Stimulated activated CD8-positive, alpha-beta memory T cell treated with anti-CD3 and anti-CD28 coated beads, Interleukin-4, amount 100 ng/mL, for 24 hours (primary cell): ENCODE results near the gene ZDHHC4.
A peak's percentile ranks its signal among the peaks of the same experiment; 100 is the strongest.

ENCODE experiments used
- DNase-seq: peaks from one replicate; pipeline ENCODE4 v3.0.0-alpha.2; 2020; ENCODE audit warnings: low read depth

The ZDHHC4 gene

DNA sequence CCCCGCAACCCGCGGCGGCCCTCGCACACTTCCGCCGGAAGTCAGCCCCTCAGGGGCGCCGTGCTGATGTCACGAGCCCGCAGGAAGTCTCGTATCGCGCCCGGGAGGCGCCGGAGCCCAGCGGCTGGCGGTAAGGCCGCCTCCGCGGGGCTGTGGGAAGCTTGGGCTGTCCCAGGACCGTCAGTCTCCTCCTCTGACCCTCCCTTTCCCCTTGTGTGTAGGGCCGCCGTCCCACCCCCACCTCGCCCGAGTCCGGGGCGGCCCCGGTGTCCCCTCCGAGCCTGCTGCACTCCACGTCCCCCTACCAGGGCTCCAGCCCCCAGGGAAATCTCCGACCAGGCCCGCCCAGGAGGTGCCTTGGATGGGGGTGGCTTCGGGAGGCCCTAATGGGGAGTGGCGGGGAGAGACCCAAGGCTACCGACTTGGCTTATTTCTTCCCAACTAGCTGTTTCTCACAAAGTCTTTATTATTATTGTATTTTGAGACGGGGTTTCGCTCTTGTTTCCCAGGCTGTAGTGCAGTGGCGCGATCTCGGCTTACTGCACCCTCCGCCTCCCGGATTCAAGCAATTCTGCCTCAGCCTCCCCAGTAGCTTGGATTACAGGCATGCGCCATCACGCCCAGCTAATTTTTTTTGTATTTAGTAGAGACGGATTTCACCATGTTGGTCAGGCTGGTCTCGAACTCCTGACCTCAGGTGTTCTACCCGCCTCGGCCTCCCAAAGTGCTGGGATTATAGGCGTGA lies at the start of gene ZDHHC4:
Gene ZDHHC4 (plus strand): TSS at position 86 of the 745 bp plus-strand sequence. CDS start 3,108 bp downstream, outside the sequence.
- peak; percentile 86 for DNase-seq

DNA sequence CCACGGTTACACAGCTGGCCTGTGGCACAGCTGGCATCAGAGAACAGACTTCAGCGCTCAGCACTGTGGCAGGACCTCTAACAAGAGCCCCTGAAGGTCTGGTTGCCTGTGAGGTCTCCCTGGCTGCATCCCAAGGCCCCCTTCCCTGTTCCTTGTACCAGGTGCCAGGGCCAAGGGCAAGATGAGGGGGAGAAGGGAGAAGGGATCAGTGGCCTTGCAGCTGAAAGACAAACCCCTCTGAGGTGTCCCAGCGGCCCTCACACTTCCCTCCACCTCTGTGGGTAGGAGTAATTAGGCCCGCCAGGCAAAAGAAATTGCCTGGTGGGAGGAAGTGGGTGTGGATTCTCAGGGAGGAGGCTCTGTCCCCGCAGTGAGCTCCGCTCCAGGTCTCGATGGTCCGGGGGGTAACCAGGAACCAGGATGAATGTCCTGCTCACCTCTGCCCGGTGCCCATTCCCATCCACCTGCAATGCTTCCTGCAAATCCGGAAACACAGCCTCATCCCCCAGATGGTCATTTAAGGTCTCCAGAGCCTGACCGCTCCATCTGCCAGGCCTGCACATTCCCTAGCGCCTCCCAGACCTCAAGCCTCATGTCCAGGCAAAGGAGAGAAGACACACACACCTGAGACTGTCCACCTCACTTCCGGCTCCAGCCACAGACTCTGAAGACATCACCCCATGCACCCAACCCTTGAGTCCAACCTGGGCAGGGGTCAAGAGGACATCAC lies 48.7 kb upstream of the ZDHHC4 start:
- DNase-seq = no peak

DNA sequence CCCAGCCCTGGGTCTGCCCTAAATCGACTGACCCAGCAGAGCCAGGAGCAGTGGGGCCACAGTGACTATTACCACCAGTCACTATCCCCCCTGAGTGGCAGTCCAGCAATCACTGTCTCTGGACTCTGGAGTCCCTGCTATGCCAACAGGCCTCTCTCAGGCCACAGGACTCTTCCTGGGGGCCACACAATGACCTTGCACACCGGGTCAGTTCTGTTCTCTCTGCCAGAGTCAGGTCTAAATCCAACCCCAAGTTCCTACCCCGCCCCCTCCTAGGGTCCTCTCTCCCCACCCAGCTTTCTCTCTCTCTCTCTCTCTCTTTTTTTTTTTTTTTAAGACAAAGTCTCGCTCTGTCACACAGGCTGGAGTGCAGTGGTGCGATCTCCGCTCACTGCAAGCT lies 47.6 kb upstream of the ZDHHC4 start:
- no peak for DNase-seq

DNA sequence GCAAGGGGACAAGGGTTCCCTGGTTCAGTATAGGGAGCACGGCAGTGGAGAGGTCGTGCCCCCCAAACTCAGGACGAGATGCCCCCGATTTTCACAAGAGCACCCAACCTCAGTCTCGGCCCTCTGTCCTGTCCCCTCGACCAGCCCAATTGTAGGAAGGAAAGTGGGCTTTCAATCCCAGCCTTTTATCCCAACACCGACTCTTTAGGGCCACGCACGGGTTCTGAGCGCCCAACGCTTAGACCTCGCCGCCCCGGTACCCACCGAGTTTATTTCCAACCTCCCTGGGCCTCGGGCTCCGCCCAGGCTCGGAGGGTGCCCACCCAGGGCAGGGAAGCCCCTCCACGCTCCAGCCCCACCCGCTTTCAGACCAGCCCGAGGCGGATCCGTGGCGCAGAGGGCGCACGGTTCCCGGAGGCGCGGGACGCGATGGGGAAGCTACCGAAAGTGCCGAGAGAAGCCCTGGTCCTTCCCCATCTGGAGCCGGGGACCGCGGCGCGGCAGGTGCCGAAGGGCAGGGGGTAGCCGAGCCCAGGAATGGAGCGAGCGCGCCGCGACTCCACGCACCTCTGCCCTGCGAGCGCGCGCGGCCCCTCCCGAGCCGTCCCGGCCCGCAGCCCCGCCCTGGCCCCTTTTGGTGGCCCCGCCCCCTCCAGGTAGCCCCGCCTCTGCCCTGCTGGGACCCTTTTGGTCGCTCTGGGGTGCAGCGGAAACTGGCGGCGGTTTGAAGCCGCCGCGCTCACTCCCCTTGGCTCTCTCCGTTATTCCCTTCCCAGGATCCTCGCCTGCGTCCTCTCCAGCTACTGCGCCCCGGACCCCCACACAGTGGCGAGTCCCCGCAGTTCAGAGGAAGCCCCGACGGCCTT lies 46.4 kb upstream of the ZDHHC4 start:
- peak; percentile 63 for DNase-seq

DNA sequence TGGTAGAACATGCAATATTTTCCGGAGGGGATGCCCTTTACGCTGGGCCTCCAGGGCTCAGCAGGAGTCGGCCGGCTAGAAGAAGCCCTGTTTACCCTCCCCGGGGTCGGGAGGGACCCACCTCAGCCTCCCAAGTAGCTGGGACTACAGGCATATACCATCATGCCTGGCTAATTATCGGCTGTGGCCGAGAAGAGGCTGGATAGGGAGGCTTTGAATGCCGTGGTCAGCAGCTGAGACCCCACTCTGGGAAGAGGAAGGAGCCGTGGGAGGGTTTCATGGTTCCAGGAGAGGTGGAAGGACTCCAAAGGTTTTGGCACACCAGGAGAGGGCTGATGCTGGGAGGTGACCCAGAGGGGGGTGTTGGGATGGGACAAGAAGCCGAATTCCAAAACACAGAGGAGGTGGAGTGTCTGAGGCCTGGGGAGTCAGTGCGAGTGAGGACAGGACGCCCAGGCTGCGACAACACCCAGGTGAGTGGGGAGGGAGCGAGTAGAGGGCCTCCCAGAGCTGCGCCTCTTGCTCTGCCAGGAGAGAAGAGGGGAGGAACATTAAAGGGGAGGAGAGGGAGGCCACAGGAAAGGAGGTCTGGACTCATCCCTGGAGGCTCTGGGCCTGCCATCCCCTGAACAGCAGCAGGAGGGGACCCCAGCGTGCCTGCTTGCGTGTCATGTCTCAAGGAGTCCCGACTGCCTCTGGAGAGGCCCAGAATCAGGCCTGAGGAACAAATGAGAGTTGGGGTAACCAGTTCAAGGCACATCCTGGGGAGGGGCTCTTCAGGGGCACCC lies 45.6 kb upstream of the ZDHHC4 start:
- no peak for DNase-seq

DNA sequence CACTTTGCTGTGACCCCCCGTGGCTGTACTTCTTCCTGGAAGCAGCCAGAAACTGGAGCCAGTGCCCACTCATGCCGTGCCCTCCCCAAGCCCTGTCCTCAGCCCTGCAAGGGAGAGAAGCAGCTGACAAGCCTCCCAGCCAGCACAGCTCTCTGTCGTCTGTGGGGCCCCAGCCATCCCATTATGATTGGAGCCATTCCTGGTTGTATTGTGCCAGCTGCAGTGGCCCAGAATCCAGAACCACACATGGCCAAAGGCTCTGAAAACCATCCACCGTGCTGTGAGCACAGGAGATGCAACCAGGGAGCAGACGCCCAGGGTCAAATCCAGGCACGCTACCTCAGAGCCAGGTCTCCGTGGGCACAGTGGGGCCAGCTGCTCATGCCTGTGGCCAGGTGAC lies 44.7 kb upstream of the ZDHHC4 start:
- DNase-seq = no peak

DNA sequence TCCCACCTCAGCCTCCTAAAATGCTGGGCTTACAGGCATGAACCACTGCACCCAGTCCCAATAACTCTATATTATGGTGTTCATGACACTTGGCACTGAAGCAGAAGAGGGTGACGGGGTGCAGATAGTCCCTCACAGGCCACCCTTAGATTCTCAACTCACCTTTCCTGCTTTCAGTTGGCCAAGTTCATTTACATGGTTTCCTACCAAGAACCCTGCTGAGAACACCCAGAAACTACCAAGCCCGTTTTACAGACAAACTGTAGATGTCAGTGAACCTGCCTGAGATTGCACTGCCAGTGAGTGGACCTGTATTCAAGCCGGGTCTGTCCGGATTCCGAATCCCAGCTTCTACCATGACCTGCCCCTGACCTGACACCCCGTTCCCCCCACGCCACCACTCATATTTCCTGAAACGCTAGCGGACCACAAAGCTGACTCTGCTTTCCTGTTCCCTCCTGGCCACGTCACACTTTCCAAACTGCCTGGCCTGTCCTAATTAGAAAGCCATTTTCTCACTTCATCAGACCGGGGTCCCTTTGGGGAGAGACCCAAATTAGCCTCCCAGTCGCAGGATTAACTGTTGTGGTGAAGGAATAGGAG lies 43.3 kb upstream of the ZDHHC4 start:
- DNase-seq = peak; percentile 18

DNA sequence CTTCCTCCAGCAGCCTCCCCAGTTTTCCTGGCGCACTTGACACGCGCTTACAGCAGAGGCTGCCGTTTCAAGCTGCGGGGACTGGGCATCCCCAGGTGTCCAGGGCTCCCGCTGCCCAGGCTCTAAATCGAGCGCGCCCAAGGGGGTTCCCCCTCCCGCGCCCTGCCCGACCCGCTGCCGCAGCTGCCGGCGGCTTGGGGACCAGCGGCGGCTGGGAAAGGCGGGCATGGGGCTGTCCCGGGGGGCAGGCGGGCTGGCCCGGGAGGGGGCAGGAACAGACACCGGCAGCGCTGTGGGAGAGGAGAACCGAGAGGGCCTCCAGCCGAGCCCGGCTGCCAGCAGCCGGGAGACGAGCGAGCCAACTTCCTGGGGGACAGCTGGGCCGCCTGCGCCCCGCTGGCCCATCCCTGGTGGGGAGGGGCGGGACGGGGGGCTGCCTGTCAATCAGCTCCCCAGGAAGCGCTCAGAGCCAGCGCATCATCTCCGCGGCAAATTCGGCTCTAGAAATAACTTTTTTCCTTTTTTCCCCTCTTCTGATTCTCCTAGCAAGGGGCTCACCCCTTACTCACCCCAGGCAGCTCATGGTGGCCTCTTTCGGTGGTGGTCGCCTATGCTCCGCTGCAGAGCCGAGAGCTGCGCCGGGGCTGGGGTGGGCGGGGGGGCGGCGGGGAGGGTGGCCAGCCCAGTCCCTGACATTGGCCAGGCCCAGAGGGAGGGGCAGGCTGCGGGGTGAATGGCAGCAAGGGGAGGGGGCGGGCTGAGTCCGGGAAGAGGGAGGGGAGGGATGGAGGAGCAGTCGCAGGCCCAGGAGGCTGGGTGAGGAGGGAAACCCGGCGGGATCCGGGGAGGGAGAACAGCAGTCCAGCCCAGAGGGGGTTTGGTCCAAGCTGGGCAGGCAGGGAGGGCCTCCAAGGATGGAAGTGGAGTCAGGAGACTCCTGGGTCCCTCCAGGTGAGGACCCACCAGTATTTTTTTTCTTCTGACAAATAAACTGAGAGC lies 40.7 kb upstream of the ZDHHC4 start:
- DNase-seq = no peak

DNA sequence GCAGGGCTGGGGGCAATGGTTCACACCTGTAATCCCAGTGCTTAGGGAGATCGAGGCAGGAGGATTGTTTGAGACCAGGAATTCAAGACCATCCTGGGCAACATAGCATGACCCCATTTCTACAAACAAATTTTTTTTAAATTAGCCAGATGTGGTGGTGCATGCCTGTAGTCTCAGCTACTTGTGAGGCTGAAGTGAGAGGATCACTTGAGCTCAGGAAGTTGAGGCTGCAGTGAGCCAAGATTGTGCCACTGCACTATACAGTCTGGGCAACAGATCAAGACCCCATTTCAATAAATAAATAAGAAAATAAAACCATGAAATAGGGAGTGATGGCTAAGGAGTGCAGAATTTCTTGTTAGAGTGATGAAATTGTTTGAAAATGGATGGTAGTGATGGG lies 34.9 kb upstream of the ZDHHC4 start:
- DNase-seq = no peak

DNA sequence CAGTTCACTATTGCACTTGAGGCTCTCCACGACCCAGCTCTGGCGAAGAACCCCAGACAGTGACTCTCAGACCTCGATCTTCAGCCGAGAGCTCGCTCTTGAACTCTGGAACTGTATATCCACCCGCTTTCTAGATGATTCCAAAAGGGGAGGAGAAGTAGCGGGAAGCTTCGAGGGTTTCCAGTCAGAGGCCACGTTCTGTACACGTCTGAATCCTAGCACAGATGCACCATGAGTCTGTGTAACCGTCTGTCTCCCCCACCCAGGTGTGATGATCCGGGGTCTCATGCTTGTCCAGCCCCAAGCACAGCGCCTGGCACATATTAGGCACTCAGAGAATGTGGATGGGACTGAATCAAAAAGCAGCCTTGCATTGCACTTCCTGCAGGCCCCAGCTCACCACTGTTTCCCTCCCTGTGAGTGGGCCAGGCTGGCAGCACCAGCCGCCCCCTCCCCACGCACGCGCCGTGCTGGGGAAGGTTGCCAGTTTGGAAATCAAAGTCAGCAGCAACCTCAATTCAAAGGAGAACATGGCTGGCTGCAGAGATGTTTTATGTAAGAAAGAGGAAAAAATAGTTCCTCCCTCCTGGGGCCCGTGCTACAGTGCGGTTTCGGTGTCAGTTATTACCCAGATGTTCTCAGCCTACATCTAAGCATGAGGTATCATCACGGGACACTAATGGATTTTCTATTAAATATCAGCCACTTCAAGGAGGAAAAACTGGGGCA lies 31.7 kb upstream of the ZDHHC4 start:
- no peak for DNase-seq

DNA sequence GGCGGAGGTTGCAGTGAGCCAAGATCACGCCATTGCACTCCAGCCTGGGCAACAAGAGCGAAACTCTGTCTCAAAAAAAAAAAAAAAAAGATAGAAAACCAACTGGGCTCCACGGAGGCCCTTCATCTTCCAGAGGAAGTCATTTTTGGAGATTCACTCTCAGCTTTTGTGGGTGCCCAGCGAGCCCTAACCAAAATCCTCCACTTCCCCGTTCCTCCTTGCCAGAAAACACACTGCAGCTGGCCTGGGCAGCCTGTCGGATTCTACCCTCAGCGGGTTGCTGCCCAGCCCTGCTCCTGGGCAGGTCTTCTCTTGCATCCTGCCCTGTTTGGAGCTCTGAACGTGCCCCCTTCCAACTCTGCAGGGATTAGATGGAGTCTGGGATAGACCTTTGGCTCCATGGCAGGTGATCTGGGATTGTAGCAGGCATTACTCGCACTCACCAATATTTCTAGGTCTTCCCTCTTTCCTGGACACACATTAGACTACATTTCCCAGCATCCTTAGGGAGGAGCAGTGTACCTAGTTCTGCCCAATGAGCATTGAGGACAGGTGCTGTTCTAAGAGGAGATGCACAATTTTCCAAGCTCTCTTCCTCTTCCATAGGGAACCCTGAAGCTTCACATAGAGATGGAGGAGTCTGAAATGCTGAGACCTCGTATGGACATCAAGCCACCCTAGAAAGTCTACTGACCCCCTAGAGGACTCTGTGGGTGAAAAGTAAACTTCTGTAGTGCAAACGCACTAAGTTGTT lies 30.6 kb upstream of the ZDHHC4 start:
- no peak for DNase-seq

DNA sequence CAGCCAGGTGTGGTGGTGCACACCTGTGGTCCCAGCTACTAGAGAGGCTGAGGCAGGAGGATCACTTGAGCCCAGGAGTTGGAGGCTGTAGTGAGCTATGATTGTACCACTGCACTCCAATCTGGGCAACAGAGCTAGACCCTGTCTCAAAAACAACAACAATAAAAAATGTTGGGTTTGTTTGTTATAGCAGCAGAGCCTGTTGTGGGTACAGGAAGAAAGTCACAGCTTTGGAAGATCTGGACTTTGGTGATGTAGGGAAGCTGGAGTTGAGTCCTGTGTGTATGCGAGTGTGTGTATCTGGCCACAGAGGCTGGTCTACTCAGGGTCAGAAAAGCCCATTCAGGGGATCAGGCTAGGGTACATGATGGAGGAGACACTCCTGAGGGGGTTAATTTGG lies 29.9 kb upstream of the ZDHHC4 start:
- no peak for DNase-seq

DNA sequence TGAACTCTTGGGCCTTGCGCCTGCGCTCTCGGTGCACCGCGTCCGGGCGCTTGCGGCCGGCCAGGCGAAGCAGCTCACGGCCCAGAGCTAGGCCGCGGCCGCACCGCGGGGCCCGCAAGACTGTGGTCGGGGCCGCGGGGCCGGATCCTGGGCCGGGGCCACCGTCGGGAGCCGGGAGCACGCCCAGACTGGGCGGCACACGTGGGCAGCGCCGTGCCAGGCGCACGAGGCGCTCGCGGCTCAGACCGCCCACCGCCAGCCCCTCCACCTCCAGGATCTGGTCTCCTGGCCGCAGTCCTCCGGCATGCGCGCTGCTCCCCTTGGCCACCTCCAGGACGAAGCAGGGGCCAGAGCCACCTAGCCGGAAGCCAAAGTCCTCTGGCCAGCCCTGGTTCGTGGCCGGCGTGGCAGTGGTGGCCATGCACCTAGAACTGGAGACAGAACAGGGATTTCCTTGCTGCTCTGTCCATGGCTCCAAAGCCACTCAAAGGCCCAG lies 26.2 kb upstream of the ZDHHC4 start, which contains the start of gene GRID2IP:
Gene GRID2IP (minus strand): TSS at position 446 of the 496 bp plus-strand sequence. CDS start 25 bp downstream, at position 421.
- no peak for DNase-seq

DNA sequence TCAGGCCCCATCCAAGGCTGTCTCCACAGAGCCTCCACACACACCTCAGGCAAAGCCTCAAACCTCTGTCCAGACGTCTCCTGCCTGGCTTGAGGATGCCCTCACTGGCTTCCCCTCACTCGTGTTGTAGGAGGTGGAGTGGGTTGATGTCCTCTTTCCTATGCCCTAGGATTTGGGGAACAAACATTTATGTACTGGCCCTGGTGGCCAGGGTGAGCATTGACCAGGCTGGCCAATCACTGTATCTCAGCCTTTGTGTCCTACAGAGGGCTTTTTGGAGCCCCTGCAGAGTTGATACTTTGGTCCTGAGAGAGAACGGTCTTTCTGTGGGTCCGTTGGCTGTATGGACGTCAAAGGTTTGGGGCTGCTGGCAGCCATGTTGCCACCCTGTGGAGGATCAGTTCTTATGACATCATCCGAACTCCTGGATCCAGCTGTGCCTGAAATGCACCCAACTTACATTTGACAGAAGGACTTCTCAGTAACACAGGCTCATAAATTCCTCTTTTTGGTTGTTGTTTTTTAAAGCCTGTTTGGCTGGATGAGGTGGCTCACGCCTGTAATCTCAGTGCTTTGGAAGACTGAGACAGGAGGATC lies 23.7 kb upstream of the ZDHHC4 start:
- DNase-seq = no peak

DNA sequence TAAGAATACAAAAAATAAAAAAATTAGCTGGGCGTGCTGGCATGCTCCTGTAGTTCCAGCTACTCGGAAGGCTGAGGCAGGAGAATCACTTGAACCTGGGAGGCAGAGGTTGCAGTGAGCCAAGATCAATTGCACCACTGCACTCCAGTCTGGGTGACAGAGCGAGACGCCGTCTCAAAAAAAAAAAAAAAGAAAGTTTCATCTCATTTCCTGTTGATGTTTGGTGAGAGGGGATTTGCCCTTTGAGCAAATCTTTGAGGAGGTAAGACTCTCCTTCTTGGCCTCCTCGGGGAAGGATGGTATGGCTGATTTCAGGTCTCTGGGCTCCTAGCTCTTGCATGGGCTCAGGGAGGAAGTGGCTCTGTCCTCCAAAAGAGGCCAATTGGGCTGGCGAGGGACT lies 22.4 kb upstream of the ZDHHC4 start:
- DNase-seq = no peak

DNA sequence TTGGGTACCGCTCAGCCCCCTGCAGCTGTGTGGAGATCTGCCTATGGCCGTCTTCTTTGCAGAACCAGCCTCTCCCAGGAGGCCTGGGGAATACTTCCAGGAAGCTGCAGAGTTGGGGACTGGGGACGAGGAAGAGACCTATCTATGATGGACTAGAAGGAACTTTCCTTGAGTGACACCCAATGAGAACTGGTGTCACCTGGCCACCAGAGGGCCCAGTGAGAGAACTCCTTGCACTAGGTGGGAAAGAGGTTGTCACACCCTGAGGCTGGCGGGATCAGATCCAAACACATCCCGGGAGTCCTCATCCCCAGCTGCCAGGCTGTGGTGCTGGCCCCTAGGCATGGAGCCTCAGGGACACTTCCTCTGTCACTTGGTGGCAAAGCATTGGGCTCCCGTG lies 21.1 kb upstream of the ZDHHC4 start:
- DNase-seq = no peak

DNA sequence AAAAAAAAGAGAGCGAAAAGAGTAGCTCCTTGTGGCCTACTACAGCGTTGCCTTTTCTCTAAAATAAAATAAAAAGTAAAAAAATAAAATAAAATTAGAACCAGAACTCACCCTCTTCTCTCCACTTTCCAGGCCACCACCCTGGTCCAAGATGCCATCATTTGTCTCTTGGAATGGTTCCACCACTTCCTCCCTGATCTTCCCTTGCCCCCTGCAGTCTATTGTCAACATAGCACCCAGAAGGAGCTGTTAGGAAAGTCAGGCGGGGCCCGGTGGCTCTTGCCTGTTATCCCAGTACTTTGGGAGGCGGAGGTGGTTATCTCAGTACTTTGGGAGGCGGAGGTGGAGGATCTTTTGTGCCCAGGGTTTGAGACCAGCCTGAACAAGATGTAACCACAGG lies 18.4 kb upstream of the ZDHHC4 start:
- DNase-seq = no peak

DNA sequence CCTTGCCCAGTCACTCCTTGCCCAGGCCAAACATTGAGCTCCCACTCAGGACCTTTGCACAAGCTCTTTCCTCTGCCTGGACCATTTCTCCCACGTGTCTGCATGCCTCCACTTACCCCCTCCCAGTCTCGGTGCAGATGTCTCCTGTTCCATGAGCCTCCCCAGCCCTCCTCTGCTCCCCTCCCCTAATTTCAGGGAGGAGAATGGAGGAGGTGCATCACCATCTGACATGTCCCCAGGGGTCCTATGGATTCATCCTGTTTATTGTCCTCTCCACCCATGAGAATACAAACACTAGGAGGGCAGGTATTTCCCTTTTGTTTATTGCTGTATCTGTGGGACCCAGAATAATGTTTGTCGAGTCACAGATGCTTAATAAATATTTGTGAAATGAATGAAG lies 17.4 kb upstream of the ZDHHC4 start:
- DNase-seq = no peak
